ENCODE data around the gene PRMT1. TPM values are rescaled to one million over a fixed set of nuclear protein-coding genes. Genes with fewer than 3 reads are reported as not detected.

Gene PRMT1
- polyA plus RNA-seq, 1 of the 3 experiments (the other 2 are of a cell fraction): 789 TPM

DNA sequence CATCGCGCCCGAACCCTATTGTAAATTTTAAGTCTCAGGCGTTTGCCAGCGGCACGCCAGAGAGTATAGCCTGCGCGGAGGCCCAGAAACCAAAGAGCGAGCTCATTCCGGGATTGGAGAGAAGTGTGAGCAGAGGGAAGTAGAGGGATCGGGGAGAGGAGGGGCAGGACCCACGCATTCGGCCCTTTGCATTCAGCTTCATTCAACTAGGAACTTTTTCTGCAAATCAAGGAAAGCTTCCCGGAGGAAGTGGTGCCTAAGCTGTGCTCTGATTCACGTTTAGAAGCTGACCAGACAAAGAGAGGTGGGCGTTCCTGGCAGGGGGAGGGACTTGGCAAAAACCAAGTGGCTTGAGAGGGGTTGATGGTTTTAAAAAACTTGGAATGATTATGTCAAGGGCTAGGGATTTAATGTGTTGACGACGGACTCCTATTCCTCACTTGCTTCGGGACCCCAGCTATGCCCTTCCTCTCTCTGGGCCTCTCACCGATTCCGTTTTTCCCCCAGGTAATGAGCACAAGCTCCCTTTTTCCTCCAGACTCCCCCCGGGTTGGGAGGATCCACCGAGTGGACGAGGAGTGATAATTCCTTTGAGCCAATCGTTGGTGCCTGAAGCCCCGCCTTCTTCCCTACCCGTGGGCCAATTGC, 811 bp upstream of the PRMT1 start (continued):
- TF ChIP-seq RXRA (IDR thresholded peaks at IDR 0.05; ENCODE audit: borderline replicate concordance, low read depth) (no peak), FOXJ3 (CRISPR knock-in tag; IDR thresholded peaks at IDR 0.05) (no peak), GATA2 (CRISPR knock-in tag; IDR thresholded peaks at IDR 0.05) (no peak), USF2 (IDR thresholded peaks at IDR 0.05; ENCODE audit: borderline replicate concordance, low read depth, low read length) (no peak), TAF1 (IDR thresholded peaks at IDR 0.05; ENCODE audit: borderline replicate concordance, low read depth, low read length) (peak; percentile 11), TCF12 (IDR thresholded peaks at IDR 0.05) (no peak), JUND (IDR thresholded peaks at IDR 0.05) (peak; percentile 54; the same call in 1 of the 2 replicates), YY1 (IDR thresholded peaks at IDR 0.05; ENCODE audit: low read depth) (no peak), MXI1 (IDR thresholded peaks at IDR 0.05; ENCODE audit: low read depth, low read length) (peak; percentile 76; the same call in 1 of the 2 replicates), FOSL2 (IDR thresholded peaks at IDR 0.05; ENCODE audit: borderline replicate concordance, low read depth) (peak; percentile 38; the same call in 1 of the 2 replicates)
- TF ChIP-seq, protein P1, sequence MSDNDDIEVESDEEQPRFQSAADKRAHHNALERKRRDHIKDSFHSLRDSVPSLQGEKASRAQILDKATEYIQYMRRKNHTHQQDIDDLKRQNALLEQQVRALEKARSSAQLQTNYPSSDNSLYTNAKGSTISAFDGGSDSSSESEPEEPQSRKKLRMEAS (IDR thresholded peaks at IDR 0.05; ENCODE audit: low read depth): 0 out of 2 replicates have a peak, but pooled peaks have one; percentile 37

- H2AFZ ChIP-seq (ENCODE audit: low read depth): no peak overlapping the region
- POLR2A ChIA-PET: interaction anchor here (1.0 to 2.2 kb wide), 8 partner anchors 9 to 214 kb away, joined by 3 to 15 read pairs (median 7); partner anchors contain the start of genes BCL2L12, CPT1C, IRF3 and NOSIP
- peaks cover 24 to 29% of the 10 kb centered on the region in 2 experiments; a peak in 3 of 4 replicates for H3K4me1 ChIP-seq (ENCODE audit: control insufficient read depth in 1 of 2, insufficient read depth in 2 of 2, low read depth in 1 of 2, low read length in 1 of 2)
- TF ChIP-seq TCF12 (IDR thresholded peaks at IDR 0.05): peak; percentile 9; the same call in 1 of the 2 replicates
- no peak for TF ChIP-seq SMC3 (IDR thresholded peaks at IDR 0.05; ENCODE audit: low read depth, low read length)
- TF ChIP-seq YY1 (IDR thresholded peaks at IDR 0.05; ENCODE audit: low read depth): no peak
- no peak for TF ChIP-seq MXI1 (IDR thresholded peaks at IDR 0.05; ENCODE audit: low read depth, low read length)
- TF ChIP-seq, protein P2, sequence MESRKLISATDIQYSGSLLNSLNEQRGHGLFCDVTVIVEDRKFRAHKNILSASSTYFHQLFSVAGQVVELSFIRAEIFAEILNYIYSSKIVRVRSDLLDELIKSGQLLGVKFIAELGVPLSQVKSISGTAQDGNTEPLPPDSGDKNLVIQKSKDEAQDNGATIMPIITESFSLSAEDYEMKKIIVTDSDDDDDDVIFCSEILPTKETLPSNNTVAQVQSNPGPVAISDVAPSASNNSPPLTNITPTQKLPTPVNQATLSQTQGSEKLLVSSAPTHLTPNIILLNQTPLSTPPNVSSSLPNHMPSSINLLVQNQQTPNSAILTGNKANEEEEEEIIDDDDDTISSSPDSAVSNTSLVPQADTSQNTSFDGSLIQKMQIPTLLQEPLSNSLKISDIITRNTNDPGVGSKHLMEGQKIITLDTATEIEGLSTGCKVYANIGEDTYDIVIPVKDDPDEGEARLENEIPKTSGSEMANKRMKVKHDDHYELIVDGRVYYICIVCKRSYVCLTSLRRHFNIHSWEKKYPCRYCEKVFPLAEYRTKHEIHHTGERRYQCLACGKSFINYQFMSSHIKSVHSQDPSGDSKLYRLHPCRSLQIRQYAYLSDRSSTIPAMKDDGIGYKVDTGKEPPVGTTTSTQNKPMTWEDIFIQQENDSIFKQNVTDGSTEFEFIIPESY (IDR thresholded peaks at IDR 0.05; ENCODE audit: borderline replicate concordance, low read depth): peak; percentile 67; the same call in 1 of the 2 replicates
- TF ChIP-seq, protein P3, sequence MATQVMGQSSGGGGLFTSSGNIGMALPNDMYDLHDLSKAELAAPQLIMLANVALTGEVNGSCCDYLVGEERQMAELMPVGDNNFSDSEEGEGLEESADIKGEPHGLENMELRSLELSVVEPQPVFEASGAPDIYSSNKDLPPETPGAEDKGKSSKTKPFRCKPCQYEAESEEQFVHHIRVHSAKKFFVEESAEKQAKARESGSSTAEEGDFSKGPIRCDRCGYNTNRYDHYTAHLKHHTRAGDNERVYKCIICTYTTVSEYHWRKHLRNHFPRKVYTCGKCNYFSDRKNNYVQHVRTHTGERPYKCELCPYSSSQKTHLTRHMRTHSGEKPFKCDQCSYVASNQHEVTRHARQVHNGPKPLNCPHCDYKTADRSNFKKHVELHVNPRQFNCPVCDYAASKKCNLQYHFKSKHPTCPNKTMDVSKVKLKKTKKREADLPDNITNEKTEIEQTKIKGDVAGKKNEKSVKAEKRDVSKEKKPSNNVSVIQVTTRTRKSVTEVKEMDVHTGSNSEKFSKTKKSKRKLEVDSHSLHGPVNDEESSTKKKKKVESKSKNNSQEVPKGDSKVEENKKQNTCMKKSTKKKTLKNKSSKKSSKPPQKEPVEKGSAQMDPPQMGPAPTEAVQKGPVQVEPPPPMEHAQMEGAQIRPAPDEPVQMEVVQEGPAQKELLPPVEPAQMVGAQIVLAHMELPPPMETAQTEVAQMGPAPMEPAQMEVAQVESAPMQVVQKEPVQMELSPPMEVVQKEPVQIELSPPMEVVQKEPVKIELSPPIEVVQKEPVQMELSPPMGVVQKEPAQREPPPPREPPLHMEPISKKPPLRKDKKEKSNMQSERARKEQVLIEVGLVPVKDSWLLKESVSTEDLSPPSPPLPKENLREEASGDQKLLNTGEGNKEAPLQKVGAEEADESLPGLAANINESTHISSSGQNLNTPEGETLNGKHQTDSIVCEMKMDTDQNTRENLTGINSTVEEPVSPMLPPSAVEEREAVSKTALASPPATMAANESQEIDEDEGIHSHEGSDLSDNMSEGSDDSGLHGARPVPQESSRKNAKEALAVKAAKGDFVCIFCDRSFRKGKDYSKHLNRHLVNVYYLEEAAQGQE (IDR thresholded peaks at IDR 0.05; ENCODE audit: low read depth, low read length): no peak
- TF ChIP-seq TEAD4 (IDR thresholded peaks at IDR 0.05; ENCODE audit: borderline replicate concordance, insufficient read depth): no peak
- no peak for TF ChIP-seq JUND (IDR thresholded peaks at IDR 0.05)
- no peak for TF ChIP-seq FOXJ3 (CRISPR knock-in tag; IDR thresholded peaks at IDR 0.05)
- TF ChIP-seq MEF2A (IDR thresholded peaks at IDR 0.05; ENCODE audit: borderline replicate concordance, low read depth): no peak
- peak; percentile 41; the same call in 1 of the 2 replicates for TF ChIP-seq NFIC (IDR thresholded peaks at IDR 0.05; ENCODE audit: borderline replicate concordance)
- TF ChIP-seq, protein P1 (IDR thresholded peaks at IDR 0.05; ENCODE audit: low read depth): no peak
- no peak for TF ChIP-seq EZH2phosphoT487 (IDR thresholded peaks at IDR 0.05; ENCODE audit: borderline replicate concordance, low read depth)
- TF ChIP-seq FOSL2 (IDR thresholded peaks at IDR 0.05; ENCODE audit: borderline replicate concordance, low read depth): no peak
- no peak for TF ChIP-seq FOXM1 (IDR thresholded peaks at IDR 0.05; ENCODE audit: low read depth)
These were observed 264 bp upstream of the PRMT1 start for GRCh38 chr19:49676784-49677230.

More at GRCh38 chr19:49676784-49677230, 264 bp upstream of the PRMT1 start:
- Histone ChIP-seq H4K20me1 (ENCODE audit: insufficient read depth) (peaks cover 39% of the 10 kb centered on the region), H3K27me3 (ENCODE audit: insufficient read depth) (no peaks in the 10 kb centered on the region), H3K4me3 (ENCODE audit: low read depth in 2 of 2, low read length in 1 of 2) (peak overlapping the region; percentile 90 to 98), H3K4me2 (no peak overlapping the region), H3K9ac (peak overlapping the region; percentile 97), H3K79me2 (ENCODE audit: insufficient read depth) (peaks cover 47% of the 10 kb centered on the region), H3K27ac (ENCODE audit: low read depth in 2 of 2, low read length in 1 of 2) (peak overlapping the region; percentile 89 to 95; a peak in 3 of 4 replicates), H3F3A (replicated peaks; ENCODE audit: insufficient read depth) (peaks cover 22% of the 10 kb centered on the region), H3K9me3 (no peaks in the 10 kb centered on the region), H3K36me3 (replicated peaks in 1 of 2; ENCODE audit: control insufficient read depth in 1 of 2, insufficient read depth in 2 of 2, low read length in 1 of 2) (peaks cover 5 to 8% of the 10 kb centered on the region in 2 experiments), H3K9me2 (no peaks in the 10 kb centered on the region)
- peak; percentile 93 for DNase-seq
- CTCF ChIA-PET: interaction anchor here (0.5 to 8.8 kb wide), 9 partner anchors 8 to 136 kb away, joined by 3 to 78 read pairs (median 5); partner anchors contain the start of genes ADM5, BCL2L12, CPT1C and FUZ
- 0% methylated on average over 31 of the region's 34 CpGs for WGBS (ENCODE audit: low lambda C conversion rate)

Data from SK-N-SH (cell line).